Activated B cell treated with CpG ODN at 0.5 μM for 24 hours (primary cell): ENCODE results near the gene DACH2. TPM values are rescaled to one million over a fixed set of nuclear protein-coding genes. Genes with fewer than 3 reads are reported as not detected.

Experiments used
- ATAC-seq: fragments of 200-7000 bp; cut with Tn5 transposase; one replicate; pipeline ENCODE4 v1.10.0; 2021; ENCODE audit warnings: low read depth, mild to moderate bottlenecking, moderate library complexity
- CTCF ChIA-PET: fragments of 350-600 bp; sonication (Branson Sonifier 250); formaldehyde crosslinking; loops from one replicate; lab custom pipeline; 2021; ENCODE audit warnings: antibody characterized with exemption; lab: Charles Lee
- POLR2A ChIA-PET: fragments of 350-600 bp; sonication (Branson Sonifier 250); formaldehyde crosslinking; loops from one replicate; lab custom pipeline; 2021; ENCODE audit warnings: antibody characterized with exemption; lab: Charles Lee
- DNase-seq: peaks from one replicate; pipeline ENCODE4 v3.0.0; 2022
- H3K27ac Mint-ChIP-seq: one replicate; pipeline ENCODE4 v1.8.0; 2020; ENCODE audit warnings: mixed read lengths
- H3K27me3 Mint-ChIP-seq: one replicate; pipeline ENCODE4 v1.8.0; 2021; ENCODE audit warnings: mixed read lengths
- H3K36me3 Mint-ChIP-seq: one replicate; pipeline ENCODE4 v1.8.0; 2021; ENCODE audit warnings: low read depth, mixed read lengths
- H3K4me1 Mint-ChIP-seq: one replicate; pipeline ENCODE4 v1.8.0; 2021; ENCODE audit warnings: mixed read lengths
- H3K4me3 Mint-ChIP-seq: one replicate; pipeline ENCODE4 v1.8.0; 2020; ENCODE audit warnings: mild to moderate bottlenecking, mixed read lengths
- H3K9me3 Mint-ChIP-seq: one replicate; pipeline ENCODE4 v1.8.0; 2020; ENCODE audit warnings: mixed read lengths
- CTCF ChIP-seq: fragments of 200-600 bp; IDR thresholded peaks from one replicate; pipeline ENCODE4 v1.8.0; 2022; ENCODE audit warnings: antibody characterized with exemption, mild to moderate bottlenecking
- intact Hi-C: fragments of 100-400 bp; cut with micrococcal nuclease; formaldehyde crosslinking; loops from one replicate; pipeline ENCODE4 v1.15.1; 2024
- total RNA-seq: library from RNA; stranded (reverse); gene quantifications from 2 replicates; pipeline ENCODE4 v1.2.3, GENCODE V29; 2022

The DACH2 gene
- total RNA-seq, result not detected in 2 replicates

GRCh38 chrX:86148024-86148511 is at the start of gene DACH2:
Gene DACH2, plus strand, starts transcription at chrX:86148451.
- ATAC-seq, result peak; percentile 98
- intact Hi-C loops, result loop anchor here (5.0 kb wide), 1 partner anchor 1646 kb away; the partner anchor contains the start of gene HDX
- Mint-ChIP-seq H3K4me3 (peak within 1 kb of the TSS; percentile 84), H3K27me3 (peaks cover 21% of the 10 kb centered on the region), H3K27ac (no peak within 1 kb of the TSS), H3K9me3 (no peaks in the 10 kb centered on the region), H3K4me1 (peaks cover 19% of the 10 kb centered on the region), H3K36me3 (no peaks in the 10 kb centered on the region)
- ChIA-PET CTCF (no interaction called here), POLR2A (no interaction called here)
- TF ChIP-seq CTCF, result no peak
- peak; percentile 20 for DNase-seq

GRCh38 chrX:86102341-86102740 is 45.9 kb upstream of the DACH2 start:
- ChIA-PET CTCF (no interaction called here), POLR2A (no interaction called here)
- no peaks in the 10 kb centered on the region for H3K4me1 Mint-ChIP-seq
- DNase-seq, result no peak
- H3K9me3 Mint-ChIP-seq, result no peaks in the 10 kb centered on the region
- no peak overlapping the region for H3K27ac Mint-ChIP-seq
- no peaks in the 10 kb centered on the region for H3K36me3 Mint-ChIP-seq
- ATAC-seq, result no peak
- intact Hi-C loops, result no loop called here
- H3K27me3 Mint-ChIP-seq, result no peaks in the 10 kb centered on the region
- no peak overlapping the region for H3K4me3 Mint-ChIP-seq
- TF ChIP-seq CTCF, result no peak

GRCh38 chrX:86103061-86103460 is 45.2 kb upstream of the DACH2 start:
- H3K4me1 Mint-ChIP-seq, result no peaks in the 10 kb centered on the region
- H3K36me3 Mint-ChIP-seq, result no peaks in the 10 kb centered on the region
- no peaks in the 10 kb centered on the region for H3K27me3 Mint-ChIP-seq
- no peaks in the 10 kb centered on the region for H3K9me3 Mint-ChIP-seq
- ChIA-PET POLR2A (no interaction called here), CTCF (no interaction called here)
- intact Hi-C loops, result no loop called here
- no peak overlapping the region for H3K4me3 Mint-ChIP-seq
- TF ChIP-seq CTCF, result no peak
- no peak for ATAC-seq
- no peak for DNase-seq
- no peak overlapping the region for H3K27ac Mint-ChIP-seq

GRCh38 chrX:86104526-86104925 is 43.7 kb upstream of the DACH2 start:
- intact Hi-C loops, result no loop called here
- Mint-ChIP-seq H3K4me1 (no peaks in the 10 kb centered on the region), H3K4me3 (no peak overlapping the region), H3K27ac (no peak overlapping the region), H3K9me3 (no peaks in the 10 kb centered on the region), H3K27me3 (no peaks in the 10 kb centered on the region), H3K36me3 (no peaks in the 10 kb centered on the region)
- ATAC-seq, result no peak
- POLR2A ChIA-PET, result no interaction called here
- DNase-seq, result no peak
- CTCF ChIA-PET, result no interaction called here
- TF ChIP-seq CTCF, result no peak

GRCh38 chrX:86121916-86122315 is 26.3 kb upstream of the DACH2 start:
- no peak for ATAC-seq
- H3K4me3 Mint-ChIP-seq, result no peak overlapping the region
- no peaks in the 10 kb centered on the region for H3K4me1 Mint-ChIP-seq
- ChIA-PET CTCF (no interaction called here), POLR2A (no interaction called here)
- no peak for TF ChIP-seq CTCF
- DNase-seq, result no peak
- no peaks in the 10 kb centered on the region for H3K36me3 Mint-ChIP-seq
- intact Hi-C loops, result no loop called here
- no peak overlapping the region for H3K27ac Mint-ChIP-seq
- peaks cover 12% of the 10 kb centered on the region for H3K9me3 Mint-ChIP-seq
- no peaks in the 10 kb centered on the region for H3K27me3 Mint-ChIP-seq
